ENCODE results near the gene IFNAR1. TPM values are rescaled to one million over a fixed set of nuclear protein-coding genes. Genes with fewer than 3 reads are reported as not detected.

Gene IFNAR1
- total RNA-seq, 2 experiments from 2014 or later = 37.6 to 40.9 TPM

- Mint-ChIP-seq H3K4me3 (no peak overlapping the region), H3K36me3 (ENCODE audit: low read depth) (peaks cover 64% of the 10 kb centered on the region), H3K4me1 (peaks cover 40% of the 10 kb centered on the region), H3K9me3 (no peaks in the 10 kb centered on the region), H3K27me3 (no peaks in the 10 kb centered on the region), H3K27ac (peak overlapping the region; percentile 77)
- ChIA-PET CTCF (interaction anchor here (0.5 to 1.3 kb wide), 5 partner anchors 14 to 331 kb away, joined by 3 to 4 read pairs (median 3); no protein-coding TSS in a partner anchor), POLR2A (interaction anchor here (0.7 kb wide), 1 partner anchor 12 kb away, joined by 3 read pairs; no protein-coding TSS in a partner anchor)
- DNase-seq = peak; percentile 35
Observed at GRCh38 chr21:33293811-33294216, 31.0 kb upstream of the IFNAR1 start.

GRCh38 chr21:33296156-33296555 is 28.6 kb upstream of the IFNAR1 start:
- peaks cover 61% of the 10 kb centered on the region for H3K4me1 Mint-ChIP-seq
- H3K9me3 Mint-ChIP-seq = peaks cover 3% of the 10 kb centered on the region
- no peak overlapping the region for H3K4me3 Mint-ChIP-seq
- no peak overlapping the region for H3K27ac Mint-ChIP-seq
- ChIA-PET CTCF (interaction anchor here (0.6 to 0.7 kb wide), 3 partner anchors 51 to 194 kb away, joined by 3 read pairs; no protein-coding TSS in a partner anchor), POLR2A (no interaction called here)
- peaks cover 62% of the 10 kb centered on the region for H3K36me3 Mint-ChIP-seq (ENCODE audit: low read depth)
- DNase-seq = no peak
- no peaks in the 10 kb centered on the region for H3K27me3 Mint-ChIP-seq

GRCh38 chr21:33299181-33299752 is 25.5 kb upstream of the IFNAR1 start:
- CTCF ChIA-PET = interaction anchor here (1.2 to 1.5 kb wide), 2 partner anchors 14 to 17 kb away, joined by 3 read pairs; no protein-coding TSS in a partner anchor
- peak overlapping the region; percentile 25 for H3K4me3 Mint-ChIP-seq
- H3K27ac Mint-ChIP-seq = peak overlapping the region; percentile 83
- H3K9me3 Mint-ChIP-seq = peaks cover 3% of the 10 kb centered on the region
- no peaks in the 10 kb centered on the region for H3K27me3 Mint-ChIP-seq
- peaks cover 36% of the 10 kb centered on the region for H3K36me3 Mint-ChIP-seq (ENCODE audit: low read depth)
- peak; percentile 60 for DNase-seq
- POLR2A ChIA-PET = no interaction called here
- H3K4me1 Mint-ChIP-seq = peaks cover 51% of the 10 kb centered on the region

GRCh38 chr21:33300701-33301631 is 23.8 kb upstream of the IFNAR1 start:
- POLR2A ChIA-PET = no interaction called here
- peaks cover 30% of the 10 kb centered on the region for H3K36me3 Mint-ChIP-seq (ENCODE audit: low read depth)
- H3K27me3 Mint-ChIP-seq = no peaks in the 10 kb centered on the region

GRCh38 chr21:33301632-33302002 is 23.2 kb upstream of the IFNAR1 start:
- no peaks in the 10 kb centered on the region for H3K27me3 Mint-ChIP-seq

More at GRCh38 chr21:33300701-33301631, 23.8 kb upstream of the IFNAR1 start:
- CTCF ChIA-PET = interaction anchor here (0.8 to 1.5 kb wide), 3 partner anchors 16 to 34 kb away, joined by 3 read pairs; no protein-coding TSS in a partner anchor
- H3K4me3 Mint-ChIP-seq = no peak overlapping the region
- H3K9me3 Mint-ChIP-seq = peaks cover 3% of the 10 kb centered on the region
- DNase-seq = no peak
- H3K27ac Mint-ChIP-seq = peak overlapping the region; percentile 76
- peaks cover 52% of the 10 kb centered on the region for H3K4me1 Mint-ChIP-seq

GRCh38 chr21:33302055-33302454 is 22.7 kb upstream of the IFNAR1 start:
- H3K36me3 Mint-ChIP-seq (ENCODE audit: low read depth) = peaks cover 21% of the 10 kb centered on the region
- H3K4me3 Mint-ChIP-seq = no peak overlapping the region
- H3K9me3 Mint-ChIP-seq = peaks cover 3% of the 10 kb centered on the region
- peaks cover 52% of the 10 kb centered on the region for H3K4me1 Mint-ChIP-seq
- CTCF ChIA-PET = no interaction called here
- H3K27ac Mint-ChIP-seq = no peak overlapping the region
- POLR2A ChIA-PET = no interaction called here
- DNase-seq = no peak
- no peaks in the 10 kb centered on the region for H3K27me3 Mint-ChIP-seq

More at GRCh38 chr21:33301632-33302002, 23.2 kb upstream of the IFNAR1 start:
- Mint-ChIP-seq H3K4me1 (peaks cover 52% of the 10 kb centered on the region), H3K9me3 (peaks cover 3% of the 10 kb centered on the region), H3K27ac (peak overlapping the region; percentile 37), H3K4me3 (no peak overlapping the region), H3K36me3 (ENCODE audit: low read depth) (peaks cover 23% of the 10 kb centered on the region)
- ChIA-PET POLR2A (no interaction called here), CTCF (interaction anchor here (1.2 kb wide), 1 partner anchor 23 kb away, joined by 3 read pairs; no protein-coding TSS in a partner anchor)
- no peak for DNase-seq

GRCh38 chr21:33302796-33303195 is 22.0 kb upstream of the IFNAR1 start:
- Mint-ChIP-seq H3K4me1 (peaks cover 49% of the 10 kb centered on the region), H3K27me3 (no peaks in the 10 kb centered on the region), H3K9me3 (peaks cover 3% of the 10 kb centered on the region), H3K36me3 (ENCODE audit: low read depth) (peaks cover 14% of the 10 kb centered on the region), H3K4me3 (no peak overlapping the region), H3K27ac (no peak overlapping the region)
- CTCF ChIA-PET = interaction anchor here (0.5 to 1.3 kb wide), 3 partner anchors 18 to 297 kb away, joined by 3 to 5 read pairs (median 3); no protein-coding TSS in a partner anchor
- DNase-seq = no peak
- POLR2A ChIA-PET = no interaction called here

- ChIA-PET POLR2A (interaction anchor here (0.6 kb wide), 1 partner anchor 21 kb away, joined by 7 read pairs; no protein-coding TSS in a partner anchor), CTCF (no interaction called here)
- Mint-ChIP-seq H3K27ac (no peak overlapping the region), H3K36me3 (ENCODE audit: low read depth) (peaks cover 9% of the 10 kb centered on the region), H3K9me3 (peaks cover 5% of the 10 kb centered on the region), H3K4me3 (no peak overlapping the region), H3K27me3 (no peaks in the 10 kb centered on the region), H3K4me1 (peaks cover 39% of the 10 kb centered on the region)
- DNase-seq = no peak
Observed at GRCh38 chr21:33305344-33305671, 19.5 kb upstream of the IFNAR1 start.

GRCh38 chr21:33305938-33306337 is 18.8 kb upstream of the IFNAR1 start:
- H3K9me3 Mint-ChIP-seq = peaks cover 5% of the 10 kb centered on the region

GRCh38 chr21:33308586-33309490 is 15.9 kb upstream of the IFNAR1 start:
- Mint-ChIP-seq H3K9me3 (peaks cover 7% of the 10 kb centered on the region), H3K4me3 (no peak overlapping the region), H3K27ac (no peak overlapping the region), H3K27me3 (no peaks in the 10 kb centered on the region), H3K36me3 (ENCODE audit: low read depth) (peaks cover 8% of the 10 kb centered on the region), H3K4me1 (peaks cover 18% of the 10 kb centered on the region)
- no peak for DNase-seq
- CTCF ChIA-PET = interaction anchor here (0.6 to 1.6 kb wide), 4 partner anchors 11 to 152 kb away, joined by 3 to 4 read pairs (median 4); partner anchors contain the start of gene IFNAR1
- POLR2A ChIA-PET = interaction anchor here (0.6 kb wide), 1 partner anchor 109 kb away, joined by 3 read pairs; no protein-coding TSS in a partner anchor

More at GRCh38 chr21:33305938-33306337, 18.8 kb upstream of the IFNAR1 start:
- Mint-ChIP-seq H3K4me1 (peaks cover 33% of the 10 kb centered on the region), H3K4me3 (no peak overlapping the region), H3K27me3 (no peaks in the 10 kb centered on the region), H3K36me3 (ENCODE audit: low read depth) (peaks cover 9% of the 10 kb centered on the region), H3K27ac (no peak overlapping the region)
- no peak for DNase-seq
- POLR2A ChIA-PET = no interaction called here
- CTCF ChIA-PET = no interaction called here

GRCh38 chr21:33309778-33310177 is 15.0 kb upstream of the IFNAR1 start:
- Mint-ChIP-seq H3K27ac (no peak overlapping the region), H3K9me3 (peaks cover 7% of the 10 kb centered on the region), H3K27me3 (peaks cover 2% of the 10 kb centered on the region), H3K4me1 (peaks cover 13% of the 10 kb centered on the region), H3K36me3 (ENCODE audit: low read depth) (peaks cover 6% of the 10 kb centered on the region), H3K4me3 (no peak overlapping the region)
- POLR2A ChIA-PET = no interaction called here
- CTCF ChIA-PET = interaction anchor here (1.2 kb wide), 1 partner anchor 110 kb away, joined by 3 read pairs; no protein-coding TSS in a partner anchor
- DNase-seq = no peak

- Mint-ChIP-seq H3K36me3 (ENCODE audit: low read depth) (peaks cover 6% of the 10 kb centered on the region), H3K27me3 (peaks cover 3% of the 10 kb centered on the region), H3K9me3 (peaks cover 7% of the 10 kb centered on the region), H3K27ac (no peak overlapping the region), H3K4me1 (peaks cover 10% of the 10 kb centered on the region), H3K4me3 (no peak overlapping the region)
- POLR2A ChIA-PET = no interaction called here
- CTCF ChIA-PET = no interaction called here
- no peak for DNase-seq
Observed at GRCh38 chr21:33312121-33312520, 12.6 kb upstream of the IFNAR1 start.
